H9 (cell line): ENCODE results near the gene TSPAN11. TPM values are rescaled to one million over a fixed set of nuclear protein-coding genes. Genes with fewer than 3 reads are reported as not detected.

Experiments used
- DNase-seq: peaks from one replicate; pipeline ENCODE4 v3.0.0-alpha.2; 2017
- H2AFZ ChIP-seq: one replicate; pipeline ENCODE4 v1.6.1; 2013; ENCODE audit warnings: mild to moderate bottlenecking, low read length, control low read depth, moderate library complexity
- H2AK5ac ChIP-seq: 2 replicates; pipeline ENCODE4 v1.6.1; 2013; ENCODE audit warnings: low read length, control low read depth, mixed read lengths; ENCODE audit not compliant: insufficient read length
- H2BK120ac ChIP-seq: one replicate; pipeline ENCODE4 v1.6.1; 2013; ENCODE audit warnings: low read depth, mild to moderate bottlenecking, low read length, control low read depth, inconsistent platforms; ENCODE audit not compliant: poor library complexity, severe bottlenecking
- H2BK12ac ChIP-seq: 2 replicates; pipeline ENCODE4 v1.6.1; 2013; ENCODE audit warnings: low read length, control low read depth, mixed read lengths, low read depth; ENCODE audit not compliant: insufficient read length
- H2BK15ac ChIP-seq: 2 replicates; pipeline ENCODE4 v1.6.1; 2013; ENCODE audit warnings: low read depth, low read length, control low read depth
- H2BK20ac ChIP-seq: one replicate; pipeline ENCODE4 v1.6.1; 2013; ENCODE audit warnings: low read depth, mild to moderate bottlenecking, low read length, control low read depth, inconsistent platforms; ENCODE audit not compliant: poor library complexity, severe bottlenecking
- H2BK5ac ChIP-seq: 2 replicates; pipeline ENCODE4 v1.6.1; 2013; ENCODE audit warnings: low read length, control low read depth, mixed read lengths; ENCODE audit not compliant: insufficient read length
- H3K14ac ChIP-seq: 2 replicates; pipeline ENCODE4 v1.6.1; 2013; ENCODE audit warnings: low read length, control low read depth; ENCODE audit not compliant: insufficient read depth
- H3K18ac ChIP-seq: 2 replicates; pipeline ENCODE4 v1.6.1; 2013; ENCODE audit warnings: low read depth, mild to moderate bottlenecking, mixed read lengths, low read length, control low read depth; ENCODE audit not compliant: insufficient read length
- H3K23ac ChIP-seq: 2 replicates; pipeline ENCODE4 v1.6.1; 2013; ENCODE audit warnings: low read length, control low read depth, mixed read lengths, low read depth; ENCODE audit not compliant: insufficient read length
- H3K23me2 ChIP-seq: 2 replicates; pipeline ENCODE4 v1.6.1; 2013; ENCODE audit warnings: low read depth, mild to moderate bottlenecking, mixed read lengths, low read length, control low read depth; ENCODE audit not compliant: insufficient read length, poor library complexity, severe bottlenecking
- H3K27ac ChIP-seq: 2 replicates; pipeline ENCODE4 v1.5.1; 2013; ENCODE audit warnings: low read length, control low read depth, mixed read lengths, low read depth; ENCODE audit not compliant: insufficient read length
- H3K27me3 ChIP-seq: 2 replicates; pipeline ENCODE4 v1.6.1; 2013; ENCODE audit warnings: low read length, control low read depth, inconsistent platforms; ENCODE audit not compliant: insufficient read depth
- H3K4ac ChIP-seq: 2 replicates; pipeline ENCODE4 v1.6.1; 2013; ENCODE audit warnings: low read depth, mild to moderate bottlenecking, control low read depth, inconsistent platforms, low read length, moderate library complexity
- H3K4me1 ChIP-seq: 2 replicates; pipeline ENCODE4 v1.6.1; 2013; ENCODE audit warnings: low read length, control low read depth, inconsistent platforms; ENCODE audit not compliant: insufficient read depth
- H3K4me2 ChIP-seq: 2 replicates; pipeline ENCODE4 v1.6.1; 2013; ENCODE audit warnings: low read length, control low read depth, mixed read lengths; ENCODE audit not compliant: insufficient read length, insufficient read depth
- H3K56ac ChIP-seq: 2 replicates; pipeline ENCODE4 v1.6.1; 2013; ENCODE audit warnings: low read depth, mild to moderate bottlenecking, mixed read lengths, low read length, control low read depth; ENCODE audit not compliant: insufficient read length
- H3K79me1 ChIP-seq: 2 replicates; pipeline ENCODE4 v1.6.1; 2013; ENCODE audit warnings: low read depth, mild to moderate bottlenecking, moderate library complexity, low read length, control low read depth, inconsistent platforms; ENCODE audit not compliant: insufficient read depth, poor library complexity, severe bottlenecking
- H3K79me2 ChIP-seq: 2 replicates; pipeline ENCODE4 v1.6.1; 2013; ENCODE audit warnings: low read length, control low read depth, inconsistent platforms; ENCODE audit not compliant: insufficient read depth
- H3K9ac ChIP-seq: 2 replicates; pipeline ENCODE4 v1.6.1; 2013; ENCODE audit warnings: low read length, control low read depth, mixed read lengths; ENCODE audit not compliant: insufficient read length; ENCODE audit errors: extremely low read depth
- H3K9me3 ChIP-seq: one replicate; pipeline ENCODE4 v1.6.1; 2013; ENCODE audit warnings: low read depth, low read length, inconsistent platforms; ENCODE audit not compliant: control insufficient read depth
- H3T11ph ChIP-seq: one replicate; pipeline ENCODE4 v1.6.1; 2013; ENCODE audit warnings: mild to moderate bottlenecking, low read length, control low read depth, inconsistent platforms
- H4K20me1 ChIP-seq: one replicate; pipeline ENCODE4 v1.6.1; 2013; ENCODE audit not compliant: control insufficient read depth, insufficient read length, insufficient read depth
- H4K5ac ChIP-seq: 2 replicates; pipeline ENCODE4 v1.6.1; 2013; ENCODE audit warnings: low read depth, mild to moderate bottlenecking, mixed read lengths, low read length, control low read depth; ENCODE audit not compliant: insufficient read length
- H4K8ac ChIP-seq: replicated peaks from 2 replicates; pipeline ENCODE4 v1.6.1; 2013; ENCODE audit warnings: low read length, control low read depth, mixed read lengths, low read depth; ENCODE audit not compliant: insufficient read length
- H4K91ac ChIP-seq: 2 replicates; pipeline ENCODE4 v1.6.1; 2013; ENCODE audit warnings: low read depth, mild to moderate bottlenecking, moderate library complexity, mixed read lengths, low read length, control low read depth; ENCODE audit not compliant: insufficient read length
- H3K27ac Mint-ChIP-seq, 3 experiments: 2 replicates in 2 of 3; 3 replicates in 1 of 3; pipeline ENCODE4 v1.8.0; 2020 to 2021; ENCODE audit warnings: mixed read lengths in 3 of 3, mild to moderate bottlenecking in 1 of 3, moderate library complexity in 1 of 3
- H3K27me3 Mint-ChIP-seq: 2 replicates; pipeline ENCODE4 v1.8.0; 2021; ENCODE audit warnings: low read depth, mild to moderate bottlenecking, moderate library complexity, mixed read lengths
- H3K36me3 Mint-ChIP-seq, 3 experiments: 2 replicates in 2 of 3; 3 replicates in 1 of 3; pipeline ENCODE4 v1.8.0; 2020 to 2021; ENCODE audit warnings: low read depth in 3 of 3, mixed read lengths in 3 of 3; ENCODE audit not compliant: insufficient read depth in 1 of 3
- H3K4me1 Mint-ChIP-seq, 2 experiments: 2 replicates each; pipeline ENCODE4 v1.8.0; 2020; ENCODE audit warnings: mixed read lengths in 2 of 2
- H3K4me3 Mint-ChIP-seq, 2 experiments: 2 replicates in 1 of 2; 3 replicates in 1 of 2; pipeline ENCODE4 v1.8.0; 2020 to 2021; ENCODE audit warnings: mild to moderate bottlenecking in 2 of 2, mixed read lengths in 2 of 2, moderate library complexity in 1 of 2
- H3K9me3 Mint-ChIP-seq, 2 experiments: 2 replicates in 1 of 2; 3 replicates in 1 of 2; pipeline ENCODE4 v1.8.0; 2020; ENCODE audit warnings: mild to moderate bottlenecking in 2 of 2, mixed read lengths in 2 of 2, moderate library complexity in 1 of 2
- WGBS: extraction: QIAGEN DNeasy Blood & Tissue Kit; methylation state at CpG from one replicate; pipeline ENCODE4 v1.1.7; 2013; ENCODE audit warnings: missing lambda C conversion rate, low lambda C conversion rate, mixed read lengths; ENCODE audit not compliant: insufficient read length; ENCODE audit errors: extremely low coverage; 5-methylcytosine and 5-hydroxymethylcytosine counted together
- total RNA-seq: library from RNA; stranded (reverse); gene quantifications from 2 replicates; pipeline ENCODE4 v1.2.1, GENCODE V29; 2021
- TF ChIP-seq, protein P1 (sequence below): fragments of 200-600 bp; sonication (generic); conservative IDR thresholded peaks from 3 replicates; pipeline ENCODE4 v1.8.0; 2021; ENCODE audit warnings: antibody characterized with exemption, mild to moderate bottlenecking

Gene TSPAN11
- total RNA-seq, 1 experiment from 2014 or later = 4.2 TPM

DNA sequence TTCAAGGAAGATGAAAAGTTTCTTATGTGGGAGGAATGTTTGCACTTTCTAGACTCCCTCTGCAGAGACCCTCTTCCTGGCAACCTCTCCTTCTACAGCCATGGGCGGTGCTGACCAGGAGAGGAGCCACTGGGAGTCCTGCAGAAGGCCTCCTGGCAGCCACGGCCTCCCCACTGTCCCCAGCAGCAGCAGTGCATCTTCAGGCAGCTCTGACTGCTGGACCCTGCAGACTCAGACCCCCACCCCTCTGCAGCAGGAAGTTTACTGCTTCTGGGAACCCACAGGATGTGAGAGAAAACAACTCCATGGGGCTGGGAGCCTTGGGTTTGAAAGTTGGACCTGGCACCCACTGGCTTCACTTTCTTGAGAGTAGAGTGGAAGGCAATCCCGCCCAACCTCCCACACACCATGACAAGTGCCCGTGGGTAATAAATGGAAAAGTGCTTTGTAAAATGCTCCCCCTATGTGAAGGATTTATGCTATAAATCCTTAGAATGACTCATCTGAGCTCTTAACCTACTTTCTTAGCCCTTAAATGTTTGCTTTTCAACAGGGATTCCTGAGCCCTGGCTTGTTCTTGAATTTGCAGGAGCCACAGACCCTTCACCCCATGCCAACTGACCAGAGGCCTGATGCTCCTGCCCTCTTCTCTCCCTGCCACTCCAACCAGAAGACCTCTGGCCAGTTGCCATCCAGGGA is 109.6 kb downstream of the TSPAN11 start:
- peak overlapping the region; percentile 43; the same call in 1 of the 2 replicates for H3K14ac ChIP-seq
- TF ChIP-seq, protein P1, sequence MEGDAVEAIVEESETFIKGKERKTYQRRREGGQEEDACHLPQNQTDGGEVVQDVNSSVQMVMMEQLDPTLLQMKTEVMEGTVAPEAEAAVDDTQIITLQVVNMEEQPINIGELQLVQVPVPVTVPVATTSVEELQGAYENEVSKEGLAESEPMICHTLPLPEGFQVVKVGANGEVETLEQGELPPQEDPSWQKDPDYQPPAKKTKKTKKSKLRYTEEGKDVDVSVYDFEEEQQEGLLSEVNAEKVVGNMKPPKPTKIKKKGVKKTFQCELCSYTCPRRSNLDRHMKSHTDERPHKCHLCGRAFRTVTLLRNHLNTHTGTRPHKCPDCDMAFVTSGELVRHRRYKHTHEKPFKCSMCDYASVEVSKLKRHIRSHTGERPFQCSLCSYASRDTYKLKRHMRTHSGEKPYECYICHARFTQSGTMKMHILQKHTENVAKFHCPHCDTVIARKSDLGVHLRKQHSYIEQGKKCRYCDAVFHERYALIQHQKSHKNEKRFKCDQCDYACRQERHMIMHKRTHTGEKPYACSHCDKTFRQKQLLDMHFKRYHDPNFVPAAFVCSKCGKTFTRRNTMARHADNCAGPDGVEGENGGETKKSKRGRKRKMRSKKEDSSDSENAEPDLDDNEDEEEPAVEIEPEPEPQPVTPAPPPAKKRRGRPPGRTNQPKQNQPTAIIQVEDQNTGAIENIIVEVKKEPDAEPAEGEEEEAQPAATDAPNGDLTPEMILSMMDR = no peak
- H3K9ac ChIP-seq = no peak overlapping the region
- no peaks in the 10 kb centered on the region for H3K23me2 ChIP-seq
- no peaks in the 10 kb centered on the region for H3K9me3 Mint-ChIP-seq
- H3K27me3 Mint-ChIP-seq = peaks cover 14% of the 10 kb centered on the region
- no peak overlapping the region for H2BK12ac ChIP-seq
- H3K56ac ChIP-seq = no peak overlapping the region
- DNase-seq = no peak
- WGBS = no CpG with 5 or more reads among the region's 4 CpGs
- no peak overlapping the region for H4K91ac ChIP-seq
- no peak overlapping the region for H3T11ph ChIP-seq
- no peaks in the 10 kb centered on the region for H3K4me1 ChIP-seq
- H3K18ac ChIP-seq = no peak overlapping the region
- H3K27me3 ChIP-seq = peaks cover 4% of the 10 kb centered on the region
- H2BK15ac ChIP-seq = no peak overlapping the region
- H4K20me1 ChIP-seq = no peaks in the 10 kb centered on the region
- H3K27ac Mint-ChIP-seq = no peak overlapping the region; a peak in 2 of 7 replicates
- H3K4me2 ChIP-seq = no peak overlapping the region
- no peaks in the 10 kb centered on the region for H3K4me1 Mint-ChIP-seq
- no peak overlapping the region for H3K27ac ChIP-seq
- H3K79me1 ChIP-seq = no peaks in the 10 kb centered on the region
- no peaks in the 10 kb centered on the region for H3K79me2 ChIP-seq
- H2BK20ac ChIP-seq = no peak overlapping the region
- H3K9me3 ChIP-seq = no peaks in the 10 kb centered on the region
- H3K4me3 Mint-ChIP-seq = no peak overlapping the region
- H2AFZ ChIP-seq = no peak overlapping the region
- H4K8ac ChIP-seq = no peak overlapping the region
- H3K36me3 Mint-ChIP-seq = no peaks in the 10 kb centered on the region
- no peak overlapping the region for H2BK5ac ChIP-seq
- H4K5ac ChIP-seq = no peak overlapping the region
- no peak overlapping the region for H3K23ac ChIP-seq
- no peak overlapping the region for H3K4ac ChIP-seq
- no peak overlapping the region for H2AK5ac ChIP-seq
- no peak overlapping the region for H2BK120ac ChIP-seq
